GM19328 (cell line): Measurements from ENCODE around the gene TMEM30A.

Experiments
- ATAC-seq: cut with Tn5 transposase; IDR thresholded peaks from one replicate; pipeline ENCODE4 v1.9.1; 2021; ENCODE audit warnings: mild to moderate bottlenecking, moderate library complexity; ENCODE audit not compliant: unreplicated experiment

Gene TMEM30A

DNA sequence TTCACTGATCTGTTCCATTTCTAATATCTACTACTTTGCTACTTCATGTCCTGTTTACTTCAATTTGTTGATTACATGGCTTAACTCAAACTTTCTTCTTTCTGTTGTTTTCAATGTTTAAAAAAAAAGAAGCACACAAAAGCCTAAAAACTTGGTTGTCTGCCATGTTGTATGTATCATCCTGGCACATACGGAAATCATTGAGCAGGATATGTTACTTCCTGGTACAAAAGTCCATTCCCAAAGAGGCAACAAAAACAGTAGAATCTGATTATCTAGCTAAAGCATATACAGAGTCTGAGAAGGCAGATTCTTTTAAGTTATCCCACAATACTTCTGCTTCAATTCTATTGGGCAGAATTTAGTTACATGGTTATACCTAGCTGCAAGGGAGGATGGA is 64.2 kb downstream of the TMEM30A start:
- no peak for ATAC-seq

DNA sequence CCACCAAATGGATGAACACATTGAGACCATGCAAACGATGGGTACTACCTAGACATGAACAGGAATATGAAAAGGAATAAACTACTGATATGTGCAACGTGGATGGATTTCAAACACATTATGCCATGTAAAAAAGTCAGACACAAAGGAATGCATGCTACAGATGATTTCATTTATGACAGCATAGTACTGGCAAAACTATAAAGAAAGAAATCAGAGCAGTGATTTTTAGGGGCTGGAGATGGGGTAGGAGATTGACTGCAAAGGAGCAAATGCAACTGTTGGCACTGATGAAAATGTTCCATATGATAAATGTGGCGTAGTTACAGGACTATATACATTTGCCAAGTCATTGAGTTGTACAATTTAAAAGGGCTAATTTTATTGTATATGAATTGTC is 65.3 kb downstream of the TMEM30A start:
- ATAC-seq: no peak

DNA sequence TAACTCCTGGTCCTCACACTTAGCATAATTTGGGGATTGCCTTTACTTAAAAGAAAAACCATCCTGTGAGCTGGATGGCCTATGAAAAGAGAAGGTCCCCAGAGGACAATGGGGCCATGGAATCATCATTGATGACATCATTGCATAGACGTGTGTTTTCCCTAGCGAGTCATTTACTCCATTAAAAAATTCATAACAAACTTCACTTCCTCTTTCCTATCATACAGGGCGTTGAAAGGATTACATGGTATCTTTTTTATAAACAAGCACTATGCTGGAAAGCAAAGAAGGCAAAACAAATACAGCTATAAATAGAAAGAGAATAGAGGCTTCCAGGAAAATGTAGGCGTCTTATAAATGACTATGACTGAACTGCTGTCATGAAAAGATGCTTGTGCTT is 67.4 kb downstream of the TMEM30A start:
- ATAC-seq: no peak

DNA sequence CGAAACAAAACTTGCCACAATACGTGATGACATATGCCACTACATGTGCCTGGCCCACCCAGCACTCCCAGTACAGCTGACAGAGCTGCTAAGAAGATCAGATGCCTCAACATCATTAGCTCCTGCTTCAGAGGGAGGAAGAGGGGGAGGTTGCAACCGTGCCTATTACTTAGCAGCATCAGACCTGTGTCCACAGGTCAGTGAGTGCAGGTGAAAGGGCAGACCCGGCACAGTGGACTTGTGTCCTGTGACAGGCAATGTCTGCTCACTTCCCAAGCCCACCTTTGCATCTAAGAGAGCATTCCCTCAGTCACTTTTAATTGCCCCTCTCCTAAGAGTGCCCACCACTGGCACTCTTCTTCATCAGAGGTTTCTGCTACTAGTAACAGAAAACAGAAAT is 69.3 kb downstream of the TMEM30A start:
- no peak for ATAC-seq

DNA sequence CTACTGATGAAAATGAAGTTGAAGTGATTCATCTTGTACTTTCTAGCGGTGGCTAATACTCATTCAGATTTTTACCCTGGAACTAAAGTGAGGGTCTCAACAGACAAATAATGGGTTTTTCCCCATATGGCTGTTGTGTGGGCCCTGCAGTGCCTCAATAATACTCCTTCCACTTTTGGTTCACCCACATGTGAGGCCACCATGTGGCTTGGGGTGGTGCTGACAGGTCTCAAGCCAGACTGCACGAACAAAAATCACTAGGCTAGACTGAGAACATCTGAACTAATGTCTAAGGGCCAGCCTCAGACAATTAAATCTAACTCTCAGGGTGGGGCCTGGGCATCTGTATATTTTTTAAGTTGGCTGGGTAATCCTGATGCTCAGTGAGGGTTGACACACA is 70.9 kb downstream of the TMEM30A start:
- peak; percentile 44 for ATAC-seq

DNA sequence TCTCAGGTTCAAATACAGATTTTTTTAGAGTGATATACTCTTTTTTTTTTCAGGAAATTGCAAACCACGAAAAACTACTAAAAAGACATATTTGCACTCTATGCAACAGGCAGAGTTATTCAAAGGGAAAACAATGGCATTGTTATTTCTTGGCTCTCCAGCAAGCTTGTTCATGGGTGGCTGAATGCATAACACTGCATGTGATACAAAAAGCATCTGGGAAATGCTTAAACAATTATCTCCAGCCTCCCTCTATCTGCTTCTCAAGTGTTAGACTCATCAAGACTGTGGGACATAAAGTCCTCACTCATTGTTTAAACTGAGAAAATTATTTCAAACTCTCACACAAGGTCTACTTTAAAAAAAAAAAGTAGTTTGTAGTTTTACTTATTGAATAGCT is 71.5 kb downstream of the TMEM30A start:
- no peak for ATAC-seq

DNA sequence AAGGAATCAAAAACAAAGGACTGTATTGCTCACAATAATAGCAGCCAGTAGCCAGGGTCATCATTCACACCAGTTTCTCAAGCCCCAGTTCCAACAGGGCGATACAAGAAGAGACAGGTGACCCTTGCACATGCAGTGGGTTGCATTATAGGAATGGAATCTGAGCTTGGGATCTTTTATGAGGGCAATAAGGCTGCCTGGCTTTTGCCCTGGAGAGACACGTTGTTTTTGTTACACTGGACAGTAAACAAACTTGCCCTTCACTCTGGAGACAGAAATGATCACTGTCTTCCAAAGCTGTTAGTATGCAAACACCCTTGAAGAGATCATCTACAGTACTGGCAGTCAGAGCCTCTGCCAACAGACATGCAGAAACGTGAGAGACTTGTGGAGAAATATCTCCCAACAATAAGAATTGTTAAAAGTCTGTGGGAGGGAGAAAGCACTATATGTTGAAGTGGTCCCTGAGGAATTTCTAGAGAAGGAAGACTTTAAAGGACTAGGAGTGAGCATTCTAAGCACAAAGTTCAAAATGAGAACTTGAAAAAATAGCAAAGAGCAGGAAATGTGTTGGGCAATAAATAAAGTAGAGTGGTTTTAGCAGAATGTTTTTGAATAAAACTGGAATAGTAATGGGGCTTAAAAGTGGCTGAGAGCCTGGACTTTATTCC is 72.5 kb downstream of the TMEM30A start:
- ATAC-seq: no peak

DNA sequence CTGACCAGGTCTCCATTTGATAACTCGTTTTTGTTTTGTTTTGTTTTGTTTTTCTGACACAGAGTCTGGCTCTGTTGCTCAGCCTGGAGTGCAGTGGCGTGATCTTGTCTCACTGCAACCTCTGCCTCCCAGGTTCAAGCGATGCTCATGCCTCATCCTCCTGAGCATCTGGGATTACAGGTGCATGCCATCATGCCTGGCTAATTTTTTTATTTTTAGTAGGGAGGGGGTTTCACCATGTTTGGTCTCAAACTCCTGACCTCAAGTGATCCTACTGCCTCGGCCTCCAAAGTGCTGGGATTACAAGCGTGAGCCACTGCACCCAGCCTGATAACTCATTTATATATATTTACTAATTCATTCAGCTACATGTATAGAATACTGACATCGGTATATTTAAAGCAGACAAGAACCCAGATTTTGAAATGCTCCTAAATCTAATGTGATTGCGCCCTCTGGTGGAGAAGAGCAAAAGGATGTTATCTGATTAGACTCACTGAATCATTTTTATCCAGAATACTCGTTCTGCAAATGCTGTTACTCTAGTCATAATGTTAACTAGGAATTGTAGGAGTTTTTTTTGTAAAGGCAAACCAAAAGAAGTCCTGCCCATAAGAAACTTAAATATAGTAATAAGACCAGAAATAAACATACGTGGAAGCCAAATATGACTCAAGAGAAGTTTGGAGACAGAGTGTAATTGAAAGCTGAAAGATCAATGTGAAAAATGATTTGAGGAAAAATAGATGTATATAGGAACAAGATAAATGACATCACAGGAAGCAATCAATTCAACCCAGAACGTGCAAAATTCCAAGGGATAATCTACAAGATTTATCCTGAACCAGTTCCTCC is 73.5 kb downstream of the TMEM30A start:
- no peak for ATAC-seq

DNA sequence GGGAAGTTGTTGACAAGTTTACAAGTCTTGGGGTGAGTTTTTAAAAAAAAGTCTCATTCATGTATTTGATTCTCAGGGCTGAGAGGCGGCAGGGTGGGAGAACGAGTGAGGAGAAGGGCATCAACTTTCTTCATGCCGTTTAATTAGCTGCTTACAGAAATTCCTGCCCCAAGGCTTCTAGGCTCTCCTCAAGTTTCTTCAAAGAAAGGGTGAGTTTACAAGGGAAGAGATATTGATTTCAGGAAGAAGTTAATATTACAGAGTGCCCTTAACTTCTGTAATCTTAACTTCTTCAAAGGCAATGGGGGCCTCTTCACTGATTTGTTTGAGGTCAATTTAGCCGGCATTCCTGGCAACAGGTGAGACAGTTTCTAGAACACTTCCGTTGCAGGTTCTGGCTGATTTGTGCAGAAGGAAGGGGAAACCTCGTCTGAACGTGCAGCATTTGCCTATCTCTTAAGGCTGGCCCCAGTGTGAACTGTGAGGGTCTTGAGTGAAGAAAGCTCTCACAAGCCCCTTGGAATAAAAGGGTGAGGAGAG is 75.3 kb downstream of the TMEM30A start:
- ATAC-seq: no peak

DNA sequence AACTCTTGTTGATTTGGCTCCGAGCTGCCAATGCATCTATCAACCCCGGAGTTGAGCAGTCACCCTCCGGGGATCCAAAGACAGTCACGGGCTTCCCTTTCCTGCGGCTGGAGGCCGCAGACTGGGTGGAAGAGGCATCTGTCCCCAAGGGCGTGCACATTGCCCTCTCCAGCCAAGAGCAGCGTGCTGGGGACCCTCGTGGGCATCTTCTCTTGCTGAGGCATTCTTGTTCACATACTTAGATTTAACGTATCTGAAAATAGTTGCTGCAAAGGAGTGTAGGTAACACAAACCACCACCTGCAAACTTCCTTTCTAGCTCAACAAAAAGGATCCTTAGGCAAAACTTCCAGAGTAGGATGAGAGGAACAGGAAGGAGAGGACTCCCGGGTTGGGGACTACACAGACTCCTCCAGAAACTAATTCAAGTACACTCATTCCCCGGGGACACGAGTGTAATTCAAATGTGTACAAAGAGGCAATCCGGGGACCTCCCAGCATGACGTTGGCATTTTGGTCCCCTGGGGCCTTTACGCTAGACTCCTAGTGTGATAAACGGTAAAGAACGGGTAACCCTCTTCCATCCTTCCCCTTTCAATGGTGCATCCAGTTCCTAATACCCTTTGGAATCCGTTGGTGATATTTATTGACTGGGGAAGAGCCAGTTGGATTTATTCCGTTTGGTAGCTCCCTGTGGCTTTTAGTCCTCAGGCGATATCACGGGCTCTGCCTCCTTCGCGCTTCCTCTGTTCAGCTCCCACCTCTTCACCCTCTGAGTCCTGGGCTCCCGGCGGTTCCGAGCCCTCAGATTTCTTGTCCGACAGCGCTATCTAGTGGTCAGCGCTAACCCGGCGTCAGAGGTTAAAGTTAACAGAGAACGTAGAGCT is 76.1 kb downstream of the TMEM30A start:
- ATAC-seq: peak; percentile 66

DNA sequence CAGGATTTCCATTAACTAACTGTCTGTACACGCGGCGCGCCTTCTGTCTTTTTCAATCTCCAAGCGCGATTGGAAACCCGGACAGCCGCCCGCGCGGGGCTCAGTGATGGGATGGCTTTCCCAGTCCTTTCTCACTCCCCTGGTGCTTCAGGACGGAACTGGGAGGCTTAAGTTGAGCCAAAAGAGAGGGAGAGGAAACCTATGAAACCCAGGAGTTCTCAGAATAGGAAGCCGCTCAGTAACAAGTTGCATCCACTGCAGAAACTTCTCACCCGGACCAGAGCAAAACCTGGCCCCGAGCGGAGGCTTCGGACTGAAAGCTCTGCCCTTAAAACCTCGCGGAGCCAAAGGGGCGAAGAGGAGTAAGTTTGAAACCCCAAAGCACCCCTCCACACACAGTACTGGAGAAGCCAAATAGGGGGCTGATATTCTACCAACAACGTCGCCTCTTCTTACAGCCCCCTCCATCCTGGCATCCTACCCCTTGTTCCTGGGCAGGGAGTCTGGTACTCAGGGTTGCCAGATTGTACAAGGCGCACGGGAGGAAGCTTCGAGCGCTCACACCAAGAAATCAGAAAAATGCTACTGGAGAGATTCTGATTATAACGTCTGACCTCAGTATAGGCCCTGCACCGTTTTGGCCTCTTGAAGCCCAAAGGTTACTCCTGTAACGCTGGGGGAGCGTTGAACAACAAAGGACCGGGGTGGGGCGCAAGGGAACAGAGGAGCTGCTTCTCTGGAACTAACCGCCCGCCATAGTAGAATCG is 77.8 kb downstream of the TMEM30A start:
- ATAC-seq: no peak

DNA sequence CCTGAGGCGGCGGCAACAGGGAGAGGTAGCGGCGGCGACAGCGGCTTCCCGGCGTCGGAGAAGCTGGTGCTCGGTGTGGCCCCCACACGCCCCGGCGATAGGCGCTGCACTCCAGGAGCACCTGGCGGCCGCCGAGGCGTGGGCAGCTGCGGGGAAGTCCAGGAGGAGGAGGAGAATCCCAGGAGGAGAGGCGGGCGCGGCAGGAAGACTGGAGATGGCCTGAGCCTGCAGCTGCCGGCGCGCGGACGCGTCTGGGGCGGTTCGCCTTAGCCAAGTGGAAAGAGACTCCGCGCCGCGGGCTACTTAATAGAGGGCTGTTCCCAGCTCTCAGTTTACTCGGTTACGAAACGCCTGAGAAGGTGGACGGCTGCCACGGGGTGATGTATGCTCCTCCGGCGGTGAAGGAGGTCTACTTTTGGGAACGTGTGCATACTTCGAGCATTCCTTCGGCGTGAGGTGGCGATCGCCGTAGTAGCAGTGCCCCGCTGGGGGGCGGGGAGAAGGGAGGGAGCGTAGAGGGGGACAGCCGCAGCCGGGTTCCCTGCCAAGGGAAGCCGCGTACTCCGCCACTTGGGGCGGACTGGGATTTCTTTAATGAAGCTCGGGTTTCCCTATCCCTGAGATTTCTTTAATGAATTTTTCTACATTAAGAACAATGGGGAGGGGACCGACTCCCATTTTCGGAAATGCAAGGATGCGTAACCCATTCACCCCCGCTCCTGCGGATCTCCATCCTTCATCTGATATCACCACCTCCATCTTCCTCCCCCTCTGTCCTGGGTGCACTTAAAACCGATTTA is 78.6 kb downstream of the TMEM30A start, which contains the start of gene COL12A1:
Gene COL12A1 (minus strand): TSS at position 278 of the 800 bp plus-strand sequence. CDS start 3,261 bp downstream, outside the sequence.
- ATAC-seq: no peak

DNA sequence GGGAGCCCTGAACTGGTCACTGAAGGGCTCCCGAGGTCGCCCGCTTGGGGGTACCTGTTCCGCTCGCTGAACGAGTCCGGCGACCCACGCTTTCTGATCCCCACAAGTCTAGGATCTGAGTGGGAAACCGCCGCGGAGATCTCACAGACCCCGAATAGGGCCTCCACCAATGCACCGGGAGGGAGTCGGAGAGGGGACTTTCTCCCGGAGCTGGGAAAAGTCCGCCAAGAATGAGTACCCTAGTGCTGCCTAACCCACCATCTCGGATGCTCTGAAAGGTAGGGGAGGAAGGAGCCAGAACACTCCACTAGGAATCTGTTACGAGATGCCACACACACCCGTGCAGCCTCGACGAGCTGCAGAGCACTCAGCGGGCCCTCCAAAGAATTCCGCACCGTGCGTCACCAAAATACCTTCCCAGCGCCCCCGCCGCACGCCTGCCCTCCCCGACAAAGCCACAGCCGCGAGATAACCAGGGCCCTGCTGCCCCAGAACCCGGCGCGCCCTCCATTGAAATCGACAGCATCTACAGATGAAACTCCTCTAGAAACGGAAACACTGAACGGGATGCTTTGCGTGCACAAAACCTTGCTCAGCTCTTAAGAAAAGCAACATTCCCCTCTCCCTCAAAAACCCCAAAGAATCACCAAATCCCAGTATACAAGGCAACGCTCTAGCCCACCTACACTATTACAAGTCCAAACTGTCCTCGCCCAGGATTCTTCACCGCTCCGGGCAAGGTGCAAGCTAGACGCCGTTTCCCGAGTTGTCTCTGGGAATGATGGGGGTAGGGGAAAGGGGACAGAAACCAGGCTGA is 79.4 kb downstream of the TMEM30A start:
- no peak for ATAC-seq

DNA sequence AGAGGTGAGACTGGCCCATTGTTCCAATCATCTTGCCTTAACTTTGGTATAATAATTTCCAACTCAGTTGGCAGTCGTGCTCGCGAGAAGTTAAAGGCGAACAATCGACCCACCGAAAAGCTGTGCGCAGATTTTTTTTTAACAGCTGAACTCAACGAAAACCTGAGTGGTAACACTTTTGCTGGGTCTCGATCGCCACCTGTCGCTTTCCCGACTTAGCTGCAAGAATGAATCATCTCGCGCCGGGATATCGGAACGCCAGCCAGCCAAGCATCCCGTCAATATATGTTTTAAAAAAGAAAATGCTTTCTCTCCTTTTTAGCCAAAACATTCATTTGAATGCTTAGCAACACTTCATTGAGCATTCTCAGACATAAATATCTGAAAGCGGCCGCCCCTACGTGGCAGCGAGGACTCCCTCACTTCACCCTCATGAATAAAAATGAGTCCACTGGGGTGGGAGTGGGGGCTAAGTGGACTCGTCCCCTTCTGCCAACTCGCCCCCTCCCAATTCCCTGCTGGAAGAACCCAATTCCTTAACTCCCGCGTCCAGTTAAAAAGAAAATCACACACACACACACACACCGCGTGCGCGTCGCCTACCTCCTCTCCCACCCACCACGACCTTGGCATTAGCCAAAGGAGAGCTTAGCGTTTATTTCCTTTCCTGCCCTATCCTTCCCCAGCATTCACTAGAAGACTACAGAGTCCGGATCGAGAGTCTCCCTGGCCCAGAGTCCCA is 80.2 kb downstream of the TMEM30A start:
- no peak for ATAC-seq

DNA sequence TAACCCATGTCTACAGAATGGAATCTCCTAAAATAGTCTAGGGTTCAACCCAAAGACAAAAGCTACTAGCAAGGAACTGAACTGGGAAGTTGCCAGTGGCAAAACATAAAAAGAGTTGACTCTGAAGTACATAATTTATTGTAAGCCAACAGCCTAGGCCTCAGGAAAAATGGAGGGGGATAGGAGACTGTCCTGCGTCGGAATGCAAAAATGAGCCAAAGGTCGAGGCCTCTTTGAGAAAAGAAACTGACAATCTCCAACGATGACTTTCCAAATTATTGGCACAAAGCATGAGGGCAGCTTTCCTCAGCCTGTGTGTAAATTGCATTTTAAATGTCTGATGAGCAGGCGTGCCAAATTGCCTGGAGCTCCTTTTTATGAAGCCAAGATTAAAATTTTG is 80.9 kb downstream of the TMEM30A start:
- ATAC-seq: no peak
